HepG2 (cell line): ENCODE data around the gene KLHL40. TPM values are rescaled to one million over a fixed set of nuclear protein-coding genes. Genes with fewer than 3 reads are reported as not detected.

ENCODE experiments used
- ATAC-seq: fragments of 200-7000 bp; cut with Tn5 transposase; 3 replicates; pipeline ENCODE4 v1.9.1; 2020; ENCODE audit warnings: mild to moderate bottlenecking, moderate library complexity
- BruUV-seq: library from RNA; stranded (reverse); fragments of 400-500 nt; replicated peaks from 2 replicates; lab custom pipeline; 2021; lab: Mats Ljungman, UMichigan
- CTCF ChIA-PET: fragments of 300-600 bp; formaldehyde crosslinking; extraction: SDS; loops from one replicate; lab custom pipeline; 2021; ENCODE audit warnings: low total read pairs, inconsistent platforms, low intra/inter-chr PET ratio; lab: Yijun Ruan, JAX
- POLR2A ChIA-PET: fragments of 350-600 bp; sonication (Branson Sonifier 250); formaldehyde crosslinking; loops from one replicate; lab custom pipeline; 2020; ENCODE audit warnings: antibody characterized with exemption, inconsistent platforms; lab: Yijun Ruan, JAX
- DNase-seq: peaks from one replicate; pipeline ENCODE4 v3.0.0-alpha.2; 2015; ENCODE audit warnings: low spot score
- FAIRE-seq: peaks from 3 replicates; lab custom pipeline; 2011; peaks lifted over from hg19 to GRCh38; lab: Jason Lieb, UNC
- H2AFZ ChIP-seq: one replicate; pipeline ENCODE4 v1.6.1; 2011; ENCODE audit warnings: low read length, inconsistent platforms
- H3K27ac ChIP-seq: fragments of 300-600 bp; 3 replicates; pipeline ENCODE4 v1.8.0; 2011; ENCODE audit warnings: mixed run types, mild to moderate bottlenecking, mixed read lengths, low read length, inconsistent platforms; ENCODE audit not compliant: insufficient read depth; ENCODE audit errors: extremely low read length
- H3K27me3 ChIP-seq, 2 experiments: fragments of 200-600 bp in 1 of 2; 2 replicates in 1 of 2; 3 replicates in 1 of 2; pipeline versions ENCODE4 v1.6.0 to v1.8.0; 2011; ENCODE audit warnings: low read length in 2 of 2, mild to moderate bottlenecking in 2 of 2, moderate library complexity in 2 of 2, inconsistent platforms in 1 of 2; ENCODE audit not compliant: insufficient read depth in 2 of 2, control insufficient read depth in 1 of 2
- H3K36me3 ChIP-seq, 2 experiments: fragments of 200-600 bp in 1 of 2; replicated peaks in 1 of 2; 2 replicates in 1 of 2; 3 replicates in 1 of 2; pipeline versions ENCODE4 v1.5.1 to v1.8.0; 2011; ENCODE audit warnings: low read length in 2 of 2, inconsistent platforms in 1 of 2; ENCODE audit not compliant: insufficient read depth in 2 of 2, control insufficient read depth in 1 of 2
- H3K4me1 ChIP-seq: 2 replicates; pipeline ENCODE4 v1.5.1; 2012; ENCODE audit warnings: low read length, inconsistent platforms; ENCODE audit not compliant: insufficient read depth
- H3K4me2 ChIP-seq: 2 replicates; pipeline ENCODE4 v1.6.0; 2011; ENCODE audit warnings: low read depth, low read length, inconsistent platforms
- H3K4me3 ChIP-seq, 3 experiments: fragments of 200-600 bp in 1 of 3; sonication (generic), shearing (Covaris generic) in 1 of 3; replicated peaks in 1 of 3; 2 replicates each; pipeline ENCODE4 v1.5.1; 2011 to 2016; ENCODE audit warnings: low read length in 3 of 3, inconsistent platforms in 2 of 3, low read depth in 2 of 3, mild to moderate bottlenecking in 2 of 3, control low read depth in 1 of 3, mixed read lengths in 1 of 3; ENCODE audit not compliant: insufficient read depth in 1 of 3
- H3K79me2 ChIP-seq: one replicate; pipeline ENCODE4 v1.6.1; 2011; ENCODE audit warnings: low read length, inconsistent platforms; ENCODE audit not compliant: insufficient read depth
- H3K9ac ChIP-seq: 2 replicates; pipeline ENCODE4 v1.6.0; 2011; ENCODE audit warnings: mild to moderate bottlenecking, low read depth, low read length, inconsistent platforms; ENCODE audit not compliant: insufficient read depth
- H3K9me3 ChIP-seq: 2 replicates; pipeline ENCODE4 v1.5.1; 2012; ENCODE audit warnings: mild to moderate bottlenecking, low read length
- H4K20me1 ChIP-seq: 2 replicates; pipeline ENCODE4 v1.6.0; 2011; ENCODE audit warnings: inconsistent platforms, mild to moderate bottlenecking, low read length, moderate library complexity; ENCODE audit not compliant: insufficient read depth
- CBX1 ChIP-seq: IDR thresholded peaks from one replicate; pipeline ENCODE4 v1.6.1; 2016; ENCODE audit warnings: antibody characterized with exemption, low read depth
- ELF4 ChIP-seq: sonication (generic); formaldehyde crosslinking; IDR thresholded peaks from 2 replicates; pipeline ENCODE4 v1.5.0; 2020; ENCODE audit warnings: missing genetic modification reagents, mild to moderate bottlenecking, moderate library complexity, borderline replicate concordance
- NCOA1 ChIP-seq: sonication (generic); formaldehyde crosslinking; IDR thresholded peaks from 2 replicates; pipeline ENCODE4 v1.9.0; 2021; ENCODE audit warnings: missing genetic modification reagents
- POLR2G ChIP-seq: fragments of 200-400 bp; formaldehyde crosslinking; IDR thresholded peaks from 2 replicates; pipeline ENCODE4 v1.6.1; 2018; ENCODE audit warnings: mild to moderate bottlenecking, low read depth, low read length, moderate library complexity
- TOPORS ChIP-seq: sonication (generic); formaldehyde crosslinking; IDR thresholded peaks from 2 replicates; pipeline ENCODE4 v1.8.0; 2023; ENCODE audit warnings: mild to moderate bottlenecking, missing genetic modification reagents
- ZBTB38 ChIP-seq: sonication (generic); formaldehyde crosslinking; IDR thresholded peaks from 2 replicates; pipeline ENCODE4 v1.5.1; 2020; ENCODE audit warnings: mild to moderate bottlenecking, missing genetic modification reagents
- ZMYM3 ChIP-seq: sonication (generic); formaldehyde crosslinking; IDR thresholded peaks from 2 replicates; pipeline ENCODE4 v1.5.1; 2020; ENCODE audit warnings: mild to moderate bottlenecking, missing genetic modification reagents
- ZNF121 ChIP-seq: sonication (generic); formaldehyde crosslinking; IDR thresholded peaks from 2 replicates; pipeline ENCODE4 v1.5.0; 2020; ENCODE audit warnings: mild to moderate bottlenecking, missing genetic modification reagents
- ZNF451 ChIP-seq: sonication (generic); formaldehyde crosslinking; IDR thresholded peaks from 2 replicates; pipeline ENCODE4 v1.5.0; 2020; ENCODE audit warnings: mild to moderate bottlenecking, missing genetic modification reagents
- ZNF839 ChIP-seq: sonication (generic); formaldehyde crosslinking; IDR thresholded peaks from 2 replicates; pipeline ENCODE4 v1.4.0; 2020; ENCODE audit warnings: missing genetic modification reagents, mild to moderate bottlenecking, borderline replicate concordance
- ZNF879 ChIP-seq: sonication (generic); formaldehyde crosslinking; IDR thresholded peaks from 2 replicates; pipeline ENCODE4 v1.8.1; 2023; ENCODE audit warnings: missing genetic modification reagents
- in situ Hi-C: cut with HindIII; loops from 2 replicates; pipeline ENCODE4 v1.10.0; 2017; ENCODE audit warnings: low pct_unique_long_range_greater_than_20kb; ENCODE audit not compliant: extremely low pct_ligation_motif_present
- intact Hi-C: fragments of 100-400 bp; cut with micrococcal nuclease; formaldehyde crosslinking; loops from one replicate; pipeline ENCODE4 v1.10.0; 2022; ENCODE audit not compliant: unreplicated experiment
- polyA plus RNA-seq, 8 experiments: library from polyadenylated mRNA; depleted of rRNA in 3 of 8; stranded (reverse) in 7 of 8; unstranded in 1 of 8; fragments of >200 nt; fragmentation: Illumina TruSeq in 4 of 8; extraction: Trizol in 4 of 8; gene quantifications; 2 replicates each; pipeline versions ENCODE4 v1.2.1 to v1.2.3, GENCODE V29; 2011 to 2016; ENCODE audit warnings: low read depth in 4 of 8, missing spikeins in 1 of 8, mixed read lengths in 1 of 8; ENCODE audit not compliant: insufficient read depth in 1 of 8
- total RNA-seq, 5 experiments: library from RNA; depleted of rRNA; stranded (reverse); fragments of >200 nt; fragmentation: Illumina TruSeq; extraction: Trizol; gene quantifications; 2 replicates each; pipeline ENCODE4 v1.2.3, GENCODE V29; 2016; ENCODE audit warnings: low read depth in 1 of 5
- TF ChIP-seq, protein P1 (sequence below), 2 experiments: sonication (generic) in 1 of 2; formaldehyde crosslinking in 1 of 2; IDR thresholded peaks; 2 replicates each; pipeline versions ENCODE4 v1.5.1 to v1.6.1; 2011 to 2020; ENCODE audit warnings: borderline replicate concordance in 1 of 2, low read depth in 1 of 2, low read length in 1 of 2, mild to moderate bottlenecking in 1 of 2, missing genetic modification reagents in 1 of 2, moderate library complexity in 1 of 2
- TF ChIP-seq, protein P2 (sequence below): sonication (generic); formaldehyde crosslinking; IDR thresholded peaks from 2 replicates; pipeline ENCODE4 v1.4.0; 2020; ENCODE audit warnings: missing genetic modification reagents
- TF ChIP-seq, protein P3 (sequence below): sonication (generic); formaldehyde crosslinking; IDR thresholded peaks from 2 replicates; pipeline ENCODE4 v1.8.0; 2022; ENCODE audit warnings: mild to moderate bottlenecking, missing genetic modification reagents
- TF ChIP-seq, protein P4 (sequence below), 2 experiments: IDR thresholded peaks; 2 replicates each; pipeline ENCODE4 v1.6.1; 2011 to 2012; ENCODE audit warnings: low read length in 2 of 2, borderline replicate concordance in 1 of 2, low read depth in 1 of 2, mild to moderate bottlenecking in 1 of 2, moderate library complexity in 1 of 2

The KLHL40 gene
- total and polyA plus RNA-seq, 2 of the 13 experiments (the other 11 are each of a cell fraction or from before 2014, with no cell fraction given), result not detected

GRCh38 chr3:42694366-42694765 is 9.0 kb downstream of the KLHL40 start:
- H3K4me2 ChIP-seq, result no peak overlapping the region
- intact Hi-C loops (no loop called here), in situ Hi-C loops (no loop called here)
- no TSS peak for BruUV-seq
- no peaks in the 10 kb centered on the region for H3K9me3 ChIP-seq
- POLR2A ChIA-PET, result no interaction called here
- no peak for FAIRE-seq
- no peak for DNase-seq
- no peak for ATAC-seq
- no peak overlapping the region for H3K27ac ChIP-seq
- H3K4me1 ChIP-seq, result no peaks in the 10 kb centered on the region
- CTCF ChIA-PET, result no interaction called here
- no peak overlapping the region for H3K9ac ChIP-seq
- peaks cover 6 to 44% of the 10 kb centered on the region in 2 experiments; a peak in 4 of 5 replicates for H3K27me3 ChIP-seq
- H3K4me3 ChIP-seq, result no peak overlapping the region
- H2AFZ ChIP-seq, result no peak overlapping the region
- H3K36me3 ChIP-seq, result no peaks in the 10 kb centered on the region
- no peaks in the 10 kb centered on the region for H3K79me2 ChIP-seq
- H4K20me1 ChIP-seq, result no peaks in the 10 kb centered on the region
- TF ChIP-seq ZNF879 (no peak), ZMYM3 (CRISPR knock-in tag) (no peak), NCOA1 (CRISPR knock-in tag) (no peak), TOPORS (CRISPR knock-in tag) (no peak), POLR2G (no peak), ZBTB38 (no peak), ZNF121 (CRISPR knock-in tag) (no peak), ELF4 (CRISPR knock-in tag) (no peak), ZNF451 (no peak), ZNF839 (CRISPR knock-in tag) (no peak), CBX1 (no peak)
- TF ChIP-seq, protein P1, sequence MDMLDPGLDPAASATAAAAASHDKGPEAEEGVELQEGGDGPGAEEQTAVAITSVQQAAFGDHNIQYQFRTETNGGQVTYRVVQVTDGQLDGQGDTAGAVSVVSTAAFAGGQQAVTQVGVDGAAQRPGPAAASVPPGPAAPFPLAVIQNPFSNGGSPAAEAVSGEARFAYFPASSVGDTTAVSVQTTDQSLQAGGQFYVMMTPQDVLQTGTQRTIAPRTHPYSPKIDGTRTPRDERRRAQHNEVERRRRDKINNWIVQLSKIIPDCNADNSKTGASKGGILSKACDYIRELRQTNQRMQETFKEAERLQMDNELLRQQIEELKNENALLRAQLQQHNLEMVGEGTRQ (IDR thresholded peaks at IDR 0.05; ENCODE audit: low read depth, low read length), result no peak
- TF ChIP-seq, protein P1 (CRISPR knock-in tag; IDR thresholded peaks at IDR 0.05; ENCODE audit: borderline replicate concordance), result no peak
- TF ChIP-seq, protein P2, sequence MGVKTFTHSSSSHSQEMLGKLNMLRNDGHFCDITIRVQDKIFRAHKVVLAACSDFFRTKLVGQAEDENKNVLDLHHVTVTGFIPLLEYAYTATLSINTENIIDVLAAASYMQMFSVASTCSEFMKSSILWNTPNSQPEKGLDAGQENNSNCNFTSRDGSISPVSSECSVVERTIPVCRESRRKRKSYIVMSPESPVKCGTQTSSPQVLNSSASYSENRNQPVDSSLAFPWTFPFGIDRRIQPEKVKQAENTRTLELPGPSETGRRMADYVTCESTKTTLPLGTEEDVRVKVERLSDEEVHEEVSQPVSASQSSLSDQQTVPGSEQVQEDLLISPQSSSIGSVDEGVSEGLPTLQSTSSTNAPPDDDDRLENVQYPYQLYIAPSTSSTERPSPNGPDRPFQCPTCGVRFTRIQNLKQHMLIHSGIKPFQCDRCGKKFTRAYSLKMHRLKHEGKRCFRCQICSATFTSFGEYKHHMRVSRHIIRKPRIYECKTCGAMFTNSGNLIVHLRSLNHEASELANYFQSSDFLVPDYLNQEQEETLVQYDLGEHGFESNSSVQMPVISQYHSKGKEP (CRISPR knock-in tag), result no peak
- TF ChIP-seq, protein P3, sequence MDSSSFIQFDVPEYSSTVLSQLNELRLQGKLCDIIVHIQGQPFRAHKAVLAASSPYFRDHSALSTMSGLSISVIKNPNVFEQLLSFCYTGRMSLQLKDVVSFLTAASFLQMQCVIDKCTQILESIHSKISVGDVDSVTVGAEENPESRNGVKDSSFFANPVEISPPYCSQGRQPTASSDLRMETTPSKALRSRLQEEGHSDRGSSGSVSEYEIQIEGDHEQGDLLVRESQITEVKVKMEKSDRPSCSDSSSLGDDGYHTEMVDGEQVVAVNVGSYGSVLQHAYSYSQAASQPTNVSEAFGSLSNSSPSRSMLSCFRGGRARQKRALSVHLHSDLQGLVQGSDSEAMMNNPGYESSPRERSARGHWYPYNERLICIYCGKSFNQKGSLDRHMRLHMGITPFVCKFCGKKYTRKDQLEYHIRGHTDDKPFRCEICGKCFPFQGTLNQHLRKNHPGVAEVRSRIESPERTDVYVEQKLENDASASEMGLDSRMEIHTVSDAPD (CRISPR knock-in tag), result no peak
- TF ChIP-seq, protein P4, sequence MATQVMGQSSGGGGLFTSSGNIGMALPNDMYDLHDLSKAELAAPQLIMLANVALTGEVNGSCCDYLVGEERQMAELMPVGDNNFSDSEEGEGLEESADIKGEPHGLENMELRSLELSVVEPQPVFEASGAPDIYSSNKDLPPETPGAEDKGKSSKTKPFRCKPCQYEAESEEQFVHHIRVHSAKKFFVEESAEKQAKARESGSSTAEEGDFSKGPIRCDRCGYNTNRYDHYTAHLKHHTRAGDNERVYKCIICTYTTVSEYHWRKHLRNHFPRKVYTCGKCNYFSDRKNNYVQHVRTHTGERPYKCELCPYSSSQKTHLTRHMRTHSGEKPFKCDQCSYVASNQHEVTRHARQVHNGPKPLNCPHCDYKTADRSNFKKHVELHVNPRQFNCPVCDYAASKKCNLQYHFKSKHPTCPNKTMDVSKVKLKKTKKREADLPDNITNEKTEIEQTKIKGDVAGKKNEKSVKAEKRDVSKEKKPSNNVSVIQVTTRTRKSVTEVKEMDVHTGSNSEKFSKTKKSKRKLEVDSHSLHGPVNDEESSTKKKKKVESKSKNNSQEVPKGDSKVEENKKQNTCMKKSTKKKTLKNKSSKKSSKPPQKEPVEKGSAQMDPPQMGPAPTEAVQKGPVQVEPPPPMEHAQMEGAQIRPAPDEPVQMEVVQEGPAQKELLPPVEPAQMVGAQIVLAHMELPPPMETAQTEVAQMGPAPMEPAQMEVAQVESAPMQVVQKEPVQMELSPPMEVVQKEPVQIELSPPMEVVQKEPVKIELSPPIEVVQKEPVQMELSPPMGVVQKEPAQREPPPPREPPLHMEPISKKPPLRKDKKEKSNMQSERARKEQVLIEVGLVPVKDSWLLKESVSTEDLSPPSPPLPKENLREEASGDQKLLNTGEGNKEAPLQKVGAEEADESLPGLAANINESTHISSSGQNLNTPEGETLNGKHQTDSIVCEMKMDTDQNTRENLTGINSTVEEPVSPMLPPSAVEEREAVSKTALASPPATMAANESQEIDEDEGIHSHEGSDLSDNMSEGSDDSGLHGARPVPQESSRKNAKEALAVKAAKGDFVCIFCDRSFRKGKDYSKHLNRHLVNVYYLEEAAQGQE (IDR thresholded peaks at IDR 0.05; ENCODE audit: borderline replicate concordance in 1 of 2, low read depth in 1 of 2, low read length in 2 of 2), result no peak
